K562 (cell line): ENCODE data around the gene HPX. TPM values are rescaled to one million over a fixed set of nuclear protein-coding genes. Genes with fewer than 3 reads are reported as not detected.

Source experiments
- ATAC-seq: fragments of 200-7000 bp; cut with Tn5 transposase; 3 replicates; pipeline ENCODE4 v1.9.1; 2020; ENCODE audit warnings: moderate library complexity
- BruUV-seq: library from RNA; stranded (reverse); fragments of 400-500 nt; replicated peaks from 2 replicates; lab custom pipeline; 2021; lab: Mats Ljungman, UMichigan
- CTCF ChIA-PET: fragments of 300-600 bp; formaldehyde crosslinking; extraction: SDS; loops from one replicate; lab custom pipeline; 2021; ENCODE audit warnings: low intra/inter-chr PET ratio; lab: Yijun Ruan, JAX
- POLR2A ChIA-PET: fragments of 300-600, 350-650 bp; sonication (Branson Sonifier 250); formaldehyde crosslinking; extraction: SDS; loops from one replicate; lab custom pipeline; 2021; ENCODE audit warnings: antibody characterized with exemption, inconsistent platforms; lab: Yijun Ruan, JAX
- DNase-seq, 4 experiments: peaks; one replicate each; pipeline versions ENCODE4 v3.0.0 to v3.0.0-alpha.2; 2011 to 2018; ENCODE audit warnings: low spot score in 3 of 4, mixed read lengths in 3 of 4; ENCODE audit errors: extremely low read depth in 1 of 4
- FAIRE-seq: peaks from 2 replicates; lab custom pipeline; 2011; peaks lifted over from hg19 to GRCh38; lab: Jason Lieb, UNC
- H2AFZ ChIP-seq: 2 replicates; pipeline ENCODE4 v1.6.0; 2011; ENCODE audit warnings: low read depth, low read length, control low read depth, inconsistent platforms
- H3K27ac ChIP-seq: fragments of 200-600 bp; 3 replicates; pipeline ENCODE4 v1.8.0; 2011; ENCODE audit warnings: low read depth, mild to moderate bottlenecking, control low read depth, inconsistent platforms, low read length, moderate library complexity, mixed read lengths; ENCODE audit errors: extremely low read depth
- H3K27me3 ChIP-seq, 2 experiments: fragments of 300-600 bp in 1 of 2; 2 replicates in 1 of 2; 3 replicates in 1 of 2; pipeline versions ENCODE4 v1.6.0 to v1.8.0; 2011; ENCODE audit warnings: inconsistent platforms in 2 of 2, low read length in 2 of 2, mild to moderate bottlenecking in 1 of 2, mixed read lengths in 1 of 2, moderate library complexity in 1 of 2; ENCODE audit not compliant: control insufficient read depth in 2 of 2, insufficient read depth in 2 of 2
- H3K36me3 ChIP-seq: fragments of 300-600 bp; 3 replicates; pipeline ENCODE4 v1.8.0; 2011; ENCODE audit warnings: mild to moderate bottlenecking, low read length, inconsistent platforms; ENCODE audit not compliant: control insufficient read depth, insufficient read depth
- H3K4me1 ChIP-seq, 2 experiments: fragments of 200-600 bp in 1 of 2; replicated peaks in 1 of 2; 2 replicates in 1 of 2; 3 replicates in 1 of 2; pipeline versions ENCODE4 v1.5.1 to v1.8.0; 2011; ENCODE audit warnings: inconsistent platforms in 2 of 2, low read length in 2 of 2, mild to moderate bottlenecking in 1 of 2, mixed read lengths in 1 of 2, moderate library complexity in 1 of 2; ENCODE audit not compliant: control insufficient read depth in 2 of 2, insufficient read depth in 2 of 2
- H3K4me2 ChIP-seq: 2 replicates; pipeline ENCODE4 v1.6.1; 2011; ENCODE audit warnings: low read length, control low read depth, inconsistent platforms, mixed read lengths; ENCODE audit not compliant: insufficient read depth
- H3K4me3 ChIP-seq: fragments of 200-600 bp; sonication (generic), shearing (Covaris generic); 2 replicates; pipeline ENCODE4 v1.5.1; 2016; ENCODE audit warnings: control low read depth, inconsistent platforms
- H3K79me2 ChIP-seq: fragments of 200-600 bp; 3 replicates; pipeline ENCODE4 v1.8.0; 2011; ENCODE audit warnings: low read length, inconsistent platforms; ENCODE audit not compliant: control insufficient read depth, insufficient read depth
- H3K9ac ChIP-seq, 2 experiments: 2 replicates each; pipeline versions ENCODE4 v1.6.0 to v1.6.1; 2011; ENCODE audit warnings: low read depth in 2 of 2, low read length in 2 of 2, control low read depth in 1 of 2, inconsistent platforms in 1 of 2, mild to moderate bottlenecking in 1 of 2, mixed read lengths in 1 of 2; ENCODE audit not compliant: insufficient read depth in 1 of 2
- H3K9me1 ChIP-seq: one replicate; pipeline ENCODE4 v1.6.0; 2011; ENCODE audit warnings: inconsistent platforms, mild to moderate bottlenecking, low read length, moderate library complexity; ENCODE audit not compliant: control insufficient read depth, insufficient read depth
- H3K9me3 ChIP-seq: replicated peaks from 2 replicates; pipeline ENCODE4 v1.5.1; 2011; ENCODE audit warnings: low read depth, low read length, inconsistent platforms; ENCODE audit not compliant: control insufficient read depth, insufficient read depth
- H4K20me1 ChIP-seq: replicated peaks from 2 replicates; pipeline ENCODE4 v1.6.1; 2011; ENCODE audit warnings: low read length, inconsistent platforms, mixed read lengths; ENCODE audit not compliant: control insufficient read depth, insufficient read depth
- E2F3 ChIP-seq: fragments of 250-450 bp; sonication (Bioruptor Pico); IDR thresholded peaks from 2 replicates; pipeline ENCODE4 v1.4.0; 2020; ENCODE audit warnings: mild to moderate bottlenecking
- EP300 ChIP-seq: IDR thresholded peaks from 2 replicates; pipeline ENCODE4 v1.6.1; 2012; ENCODE audit warnings: low read length, improper control_type of control experiment
- ETV1 ChIP-seq: fragments of 450-650 bp; conservative IDR thresholded peaks from 2 replicates; pipeline ENCODE4 v1.6.1; 2016; ENCODE audit warnings: missing genetic modification characterization, control low read depth, low read depth, missing compliant biosample characterization
- FOS ChIP-seq: IDR thresholded peaks from 3 replicates; pipeline ENCODE4 v1.6.1; 2011; ENCODE audit not compliant: insufficient read length; ENCODE audit errors: extremely low read depth
- HEY1 ChIP-seq: fragments of 250-450 bp; sonication (Bioruptor Pico); IDR thresholded peaks from 2 replicates; pipeline ENCODE4 v1.5.0; 2020; ENCODE audit warnings: mild to moderate bottlenecking, moderate library complexity, borderline replicate concordance
- HNRNPLL ChIP-seq: fragments of 200-400 bp; formaldehyde crosslinking; IDR thresholded peaks from 2 replicates; pipeline ENCODE4 v1.6.1; 2017; ENCODE audit warnings: low read length, low read depth, mild to moderate bottlenecking; ENCODE audit not compliant: poor library complexity, severe bottlenecking
- IRF1 ChIP-seq: sonication (generic); formaldehyde crosslinking; IDR thresholded peaks from 2 replicates; pipeline ENCODE4 v1.8.0; 2022; ENCODE audit warnings: missing genetic modification reagents, mild to moderate bottlenecking, borderline replicate concordance
- NR2C2 ChIP-seq, 2 experiments: fragments of 200-800 bp in 1 of 2; sonication (Bioruptor generic) in 1 of 2; sonication (generic) in 1 of 2; formaldehyde crosslinking in 1 of 2; IDR thresholded peaks; 2 replicates each; pipeline versions ENCODE4 v1.6.1 to v1.8.0; 2016 to 2022; ENCODE audit warnings: mild to moderate bottlenecking in 1 of 2, missing compliant biosample characterization in 1 of 2, missing genetic modification characterization in 1 of 2, missing genetic modification reagents in 1 of 2
- SAP30 ChIP-seq: fragments of 200-600 bp; sonication (generic); IDR thresholded peaks from 2 replicates; pipeline ENCODE4 v1.6.1; 2012; ENCODE audit warnings: borderline replicate concordance, low read depth, mild to moderate bottlenecking, moderate library complexity, low read length, control low read depth, inconsistent platforms; ENCODE audit not compliant: insufficient read depth, poor library complexity, severe bottlenecking
- ZKSCAN8 ChIP-seq: fragments of 200-800 bp; sonication (Bioruptor generic); IDR thresholded peaks from 2 replicates; pipeline ENCODE4 v1.6.1; 2016; ENCODE audit warnings: missing genetic modification characterization, missing compliant biosample characterization
- ZNF12 ChIP-seq: sonication (generic); formaldehyde crosslinking; IDR thresholded peaks from 2 replicates; pipeline ENCODE4 v1.4.0; 2020; ENCODE audit warnings: mild to moderate bottlenecking, missing genetic modification reagents
- ZNF384 ChIP-seq: IDR thresholded peaks from 2 replicates; pipeline ENCODE4 v1.6.1; 2012; ENCODE audit warnings: low read depth, low read length, improper control_type of control experiment
- ZNF551 ChIP-seq: fragments of 250-450 bp; sonication (Bioruptor Pico); IDR thresholded peaks from 2 replicates; pipeline ENCODE4 v1.5.0; 2021; ENCODE audit warnings: mild to moderate bottlenecking, moderate library complexity
- ZNF583 ChIP-seq: fragments of 250-450 bp; sonication (Bioruptor Pico); IDR thresholded peaks from 2 replicates; pipeline ENCODE4 v1.4.0; 2020
- WGBS: fragments of 100-300 bp; shearing (Covaris generic); methylation state at CpG from one replicate; pipeline ENCODE4 v1.1.6; 2016; ENCODE audit warnings: low coverage, mixed read lengths; ENCODE audit not compliant: insufficient coverage; ENCODE audit errors: missing lambda C conversion rate; 5-methylcytosine and 5-hydroxymethylcytosine counted together
- in situ Hi-C: fragments of 300-500 bp; cut with MboI; formaldehyde crosslinking; loops from 4 replicates; pipeline ENCODE4 v1.15.0; 2018; ENCODE audit warnings: inconsistent platforms, mixed read lengths
- intact Hi-C: fragments of 100-400 bp; cut with micrococcal nuclease; formaldehyde crosslinking; loops from 2 replicates; pipeline ENCODE4 v1.14.2; 2022
- polyA plus RNA-seq, 8 experiments: library from polyadenylated mRNA; depleted of rRNA in 4 of 8; stranded (reverse) in 5 of 8; unstranded in 3 of 8; fragments of >200 nt; fragmentation: Nextera tagmentation in 2 of 8; fragmentation: Illumina TruSeq in 1 of 8; extraction: Ambion mirVana in 2 of 8; extraction: Trizol in 1 of 8; gene quantifications; 2 replicates each; pipeline versions ENCODE4 v1.2.1 to v1.2.3, GENCODE V29; 2011 to 2014; ENCODE audit warnings: inconsistent platforms in 1 of 8, missing spikeins in 1 of 8
- total RNA-seq, 7 experiments: library from RNA; depleted of rRNA in 6 of 7; stranded (reverse); fragments of >200 nt in 6 of 7; fragmentation: Illumina TruSeq in 2 of 7; extraction: Trizol in 2 of 7; gene quantifications; 2 replicates each; pipeline versions ENCODE4 v1.2.1 to v1.2.3, GENCODE V29; 2011 to 2021; ENCODE audit warnings: low replicate concordance in 1 of 7
- TF ChIP-seq, protein P1 (sequence below): fragments of 250-450 bp; sonication (Bioruptor Pico); IDR thresholded peaks from 2 replicates; pipeline ENCODE4 v1.5.0; 2020; ENCODE audit warnings: mild to moderate bottlenecking, borderline replicate concordance

Gene HPX
- total and polyA plus RNA-seq, 9 of the 15 experiments (the other 6 are each of a cell fraction or from before 2014, with no cell fraction given), result 0.12 to 1.2 (median 0.49) TPM; not detected in 1

DNA sequence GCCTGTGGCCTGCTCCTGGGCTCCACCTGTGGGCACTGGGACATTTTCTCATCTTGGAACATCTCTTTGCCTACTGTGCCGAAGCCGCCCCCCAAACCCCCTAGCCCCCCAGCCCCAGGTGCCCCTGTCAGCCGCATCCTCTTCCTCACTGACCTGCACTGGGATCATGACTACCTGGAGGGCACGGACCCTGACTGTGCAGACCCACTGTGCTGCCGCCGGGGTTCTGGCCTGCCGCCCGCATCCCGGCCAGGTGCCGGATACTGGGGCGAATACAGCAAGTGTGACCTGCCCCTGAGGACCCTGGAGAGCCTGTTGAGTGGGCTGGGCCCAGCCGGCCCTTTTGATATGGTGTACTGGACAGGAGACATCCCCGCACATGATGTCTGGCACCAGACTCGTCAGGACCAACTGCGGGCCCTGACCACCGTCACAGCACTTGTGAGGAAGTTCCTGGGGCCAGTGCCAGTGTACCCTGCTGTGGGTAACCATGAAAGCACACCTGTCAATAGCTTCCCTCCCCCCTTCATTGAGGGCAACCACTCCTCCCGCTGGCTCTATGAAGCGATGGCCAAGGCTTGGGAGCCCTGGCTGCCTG lies 49.2 kb downstream of the HPX start:
- intact Hi-C loops (no loop called here), in situ Hi-C loops (no loop called here)
- FAIRE-seq (no peak), ATAC-seq (no peak), DNase-seq (no peak)
- Histone ChIP-seq H3K4me2 (no peak overlapping the region), H3K4me3 (no peak overlapping the region), H3K27ac (no peak overlapping the region), H4K20me1 (no peaks in the 10 kb centered on the region), H3K9me3 (no peaks in the 10 kb centered on the region), H2AFZ (no peak overlapping the region), H3K4me1 (peaks cover 22 to 32% of the 10 kb centered on the region in 2 experiments), H3K36me3 (no peaks in the 10 kb centered on the region), H3K79me2 (0 out of 3 replicates have a peak, but pooled peaks cover 7% of the 10 kb centered on the region), H3K9ac (peak overlapping the region in 1 of 2 experiments; percentile 95; a peak in 2 of 4 replicates), H3K9me1 (no peaks in the 10 kb centered on the region), H3K27me3 (no peaks in the 10 kb centered on the region)
- ChIA-PET POLR2A (interaction anchor here (0.6 to 1.1 kb wide), 2 partner anchors 8 to 589 kb away, joined by 3 to 4 read pairs; no protein-coding TSS in a partner anchor), CTCF (no interaction called here)
- WGBS, result 94% methylated on average over 16 of the region's 18 CpGs
- no TSS peak for BruUV-seq
- no peak for TF ChIP-seq HEY1
- TF ChIP-seq FOS, result no peak
- TF ChIP-seq SAP30, result no peak
- no peak for TF ChIP-seq ZNF583 (CRISPR knock-in tag)
- no peak for TF ChIP-seq IRF1 (CRISPR knock-in tag)
- no peak for TF ChIP-seq E2F3 (CRISPR knock-in tag)
- no peak for TF ChIP-seq ZNF384
- TF ChIP-seq EP300, result no peak
- TF ChIP-seq, protein P1, sequence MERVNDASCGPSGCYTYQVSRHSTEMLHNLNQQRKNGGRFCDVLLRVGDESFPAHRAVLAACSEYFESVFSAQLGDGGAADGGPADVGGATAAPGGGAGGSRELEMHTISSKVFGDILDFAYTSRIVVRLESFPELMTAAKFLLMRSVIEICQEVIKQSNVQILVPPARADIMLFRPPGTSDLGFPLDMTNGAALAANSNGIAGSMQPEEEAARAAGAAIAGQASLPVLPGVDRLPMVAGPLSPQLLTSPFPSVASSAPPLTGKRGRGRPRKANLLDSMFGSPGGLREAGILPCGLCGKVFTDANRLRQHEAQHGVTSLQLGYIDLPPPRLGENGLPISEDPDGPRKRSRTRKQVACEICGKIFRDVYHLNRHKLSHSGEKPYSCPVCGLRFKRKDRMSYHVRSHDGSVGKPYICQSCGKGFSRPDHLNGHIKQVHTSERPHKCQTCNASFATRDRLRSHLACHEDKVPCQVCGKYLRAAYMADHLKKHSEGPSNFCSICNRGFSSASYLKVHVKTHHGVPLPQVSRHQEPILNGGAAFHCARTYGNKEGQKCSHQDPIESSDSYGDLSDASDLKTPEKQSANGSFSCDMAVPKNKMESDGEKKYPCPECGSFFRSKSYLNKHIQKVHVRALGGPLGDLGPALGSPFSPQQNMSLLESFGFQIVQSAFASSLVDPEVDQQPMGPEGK (CRISPR knock-in tag), result no peak
- no peak for TF ChIP-seq ZKSCAN8 (CRISPR knock-in tag)
- no peak for TF ChIP-seq NR2C2 (CRISPR knock-in tag; IDR thresholded peaks at IDR 0.05)
- no peak for TF ChIP-seq NR2C2 (tag; IDR thresholded peaks at IDR 0.05)
- TF ChIP-seq ETV1 (tag), result no peak
- TF ChIP-seq ZNF551 (CRISPR knock-in tag), result no peak
- no peak for TF ChIP-seq HNRNPLL
- no peak for TF ChIP-seq ZNF12 (CRISPR knock-in tag)
